Vagina (tissue), 2 donors: Measurements from ENCODE around the gene TRIM66.

Source experiments
- POLR2AphosphoS5 ChIP-seq, 2 donors: sonication (generic); formaldehyde crosslinking; IDR thresholded peaks; one replicate each; pipeline ENCODE4 v1.9.0; 2017; ENCODE audit warnings: antibody characterized with exemption in 2 of 2, mild to moderate bottlenecking in 2 of 2, low read depth in 1 of 2; ENCODE audit not compliant: insufficient read depth in 1 of 2
- TF ChIP-seq, protein P1 (sequence below), 3 experiments: fragments of 450-650 bp in 2 of 3; fragments of 200-600 bp in 1 of 3; sonication (generic) in 1 of 3; IDR thresholded peaks; one replicate each; pipeline ENCODE4 v1.5.1; 2017 to 2019; ENCODE audit warnings: antibody characterized with exemption in 3 of 3, mild to moderate bottlenecking in 2 of 3, moderate library complexity in 2 of 3

DNA sequence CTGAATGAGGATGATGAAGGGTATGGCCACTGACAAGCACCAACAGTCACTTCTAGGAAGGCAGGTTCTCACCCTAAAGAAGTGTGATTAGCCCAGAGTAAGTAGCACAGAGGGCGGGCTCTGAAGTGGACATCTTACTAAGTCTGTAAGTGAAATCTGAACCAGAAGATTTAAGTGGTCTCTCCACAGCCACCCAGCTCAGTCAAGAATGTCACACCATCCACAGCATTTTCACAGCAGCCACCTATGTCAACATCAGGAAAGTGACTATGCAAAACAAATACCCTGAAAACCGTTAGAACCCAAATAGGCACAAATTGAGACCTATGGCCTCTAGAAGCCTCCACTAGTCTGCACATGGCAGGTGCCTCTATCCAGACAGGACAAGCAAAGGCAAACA lies 65.4 kb downstream of the TRIM66 start:
- TF ChIP-seq, protein P1, sequence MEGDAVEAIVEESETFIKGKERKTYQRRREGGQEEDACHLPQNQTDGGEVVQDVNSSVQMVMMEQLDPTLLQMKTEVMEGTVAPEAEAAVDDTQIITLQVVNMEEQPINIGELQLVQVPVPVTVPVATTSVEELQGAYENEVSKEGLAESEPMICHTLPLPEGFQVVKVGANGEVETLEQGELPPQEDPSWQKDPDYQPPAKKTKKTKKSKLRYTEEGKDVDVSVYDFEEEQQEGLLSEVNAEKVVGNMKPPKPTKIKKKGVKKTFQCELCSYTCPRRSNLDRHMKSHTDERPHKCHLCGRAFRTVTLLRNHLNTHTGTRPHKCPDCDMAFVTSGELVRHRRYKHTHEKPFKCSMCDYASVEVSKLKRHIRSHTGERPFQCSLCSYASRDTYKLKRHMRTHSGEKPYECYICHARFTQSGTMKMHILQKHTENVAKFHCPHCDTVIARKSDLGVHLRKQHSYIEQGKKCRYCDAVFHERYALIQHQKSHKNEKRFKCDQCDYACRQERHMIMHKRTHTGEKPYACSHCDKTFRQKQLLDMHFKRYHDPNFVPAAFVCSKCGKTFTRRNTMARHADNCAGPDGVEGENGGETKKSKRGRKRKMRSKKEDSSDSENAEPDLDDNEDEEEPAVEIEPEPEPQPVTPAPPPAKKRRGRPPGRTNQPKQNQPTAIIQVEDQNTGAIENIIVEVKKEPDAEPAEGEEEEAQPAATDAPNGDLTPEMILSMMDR (IDR thresholded peaks at IDR 0.05) = no peak
- no peak for TF ChIP-seq POLR2AphosphoS5 (IDR thresholded peaks at IDR 0.05; ENCODE audit: insufficient read depth in 1 of 2, low read depth in 1 of 2)
